Stimulated activated CD8-positive, alpha-beta memory T cell treated with anti-CD3 and anti-CD28 coated beads, Interleukin-7, amount 100 ng/mL, for 24 hours (primary cell): ENCODE results near the gene SLFN12L.

Experiments used
- DNase-seq: peaks from one replicate; pipeline ENCODE4 v3.0.0-alpha.2; 2020; ENCODE audit warnings: low read depth

The SLFN12L gene

DNA sequence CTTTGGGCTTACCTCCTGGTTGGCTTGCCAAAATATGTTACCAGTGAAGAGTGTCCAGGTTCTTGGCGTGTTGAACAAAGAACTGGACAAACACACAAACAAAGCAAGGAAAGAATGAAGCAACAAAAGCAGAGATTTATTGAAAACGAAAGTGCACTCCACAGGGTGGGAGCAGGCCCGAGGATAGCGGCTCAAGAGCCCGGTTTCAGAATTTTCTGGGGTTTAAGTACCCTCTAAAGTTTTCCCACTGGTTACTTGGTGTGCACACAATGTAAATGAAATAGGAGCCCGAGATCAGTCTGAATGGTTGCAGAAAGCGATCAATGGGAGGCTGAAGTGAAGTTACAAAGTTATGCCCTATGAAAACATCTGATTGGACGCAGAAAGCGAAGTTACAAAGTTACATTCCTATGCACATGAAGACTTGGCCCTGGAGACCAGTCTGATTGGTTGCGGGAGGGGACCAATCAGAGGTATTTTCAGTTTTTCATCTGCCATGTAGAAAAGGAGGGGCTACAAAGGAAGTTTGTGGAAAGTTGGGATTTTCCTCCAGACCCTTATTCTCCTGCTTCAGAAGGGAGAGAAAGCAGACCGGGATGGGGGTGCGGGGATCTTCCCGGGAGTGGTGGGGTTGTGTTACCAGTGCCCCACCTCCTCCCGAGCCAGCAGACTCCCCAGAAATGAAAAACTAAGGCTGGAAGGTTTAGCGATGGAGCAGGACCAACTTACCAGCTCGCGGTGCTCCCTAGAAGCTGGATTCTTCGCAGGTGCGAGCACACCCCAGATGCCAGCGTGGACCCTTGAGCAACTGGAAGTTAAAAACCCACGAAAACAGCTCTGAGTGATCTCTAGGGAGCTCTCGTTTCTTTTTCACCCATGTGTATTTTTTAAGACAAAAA, 105.1 kb downstream of the SLFN12L start, which contains the start of gene SLFN12:
Gene SLFN12, minus strand, starts transcription at position 325 of the 899 bp plus-strand sequence. CDS start 9,472 bp downstream, outside the sequence.
- no peak for DNase-seq

DNA sequence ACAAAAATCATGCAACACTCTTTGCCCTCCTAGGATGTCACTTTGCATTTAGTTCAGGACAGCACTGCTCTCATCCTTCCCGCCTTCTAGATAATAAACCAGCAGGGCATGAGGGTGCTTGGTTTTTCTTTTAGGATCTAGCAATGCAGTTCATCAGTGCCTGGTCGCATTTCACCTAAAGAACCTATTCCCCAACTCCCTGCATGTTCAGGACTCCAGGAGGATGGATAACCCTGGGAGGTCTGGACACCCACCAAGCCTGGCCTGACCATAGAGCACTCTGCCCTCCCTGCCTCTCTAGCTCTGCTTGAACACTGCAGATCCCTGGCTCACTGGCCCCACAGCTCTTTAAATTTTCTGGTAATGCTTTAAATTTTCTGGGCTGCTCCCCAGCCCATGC, 107.8 kb downstream of the SLFN12L start:
- no peak for DNase-seq

DNA sequence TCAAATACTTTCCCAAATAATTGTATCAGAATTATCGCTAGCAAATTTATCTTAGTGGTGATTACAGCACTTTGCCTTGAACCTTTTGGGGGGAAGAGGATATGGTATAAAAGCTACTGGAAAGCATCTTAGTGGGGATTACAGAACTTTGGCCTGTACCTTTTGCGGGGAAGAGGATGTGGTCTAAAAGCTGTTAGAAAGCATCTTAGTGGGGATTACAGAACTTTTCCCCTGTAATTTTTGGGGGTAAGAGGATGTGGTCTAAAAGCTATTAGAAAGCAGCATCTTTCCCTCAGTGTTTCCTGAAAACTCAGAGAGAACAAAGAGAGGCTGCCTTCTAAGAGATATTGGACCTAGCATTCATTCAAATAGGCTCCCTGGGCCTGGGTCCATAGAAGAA, 109.2 kb downstream of the SLFN12L start:
- DNase-seq, result no peak

DNA sequence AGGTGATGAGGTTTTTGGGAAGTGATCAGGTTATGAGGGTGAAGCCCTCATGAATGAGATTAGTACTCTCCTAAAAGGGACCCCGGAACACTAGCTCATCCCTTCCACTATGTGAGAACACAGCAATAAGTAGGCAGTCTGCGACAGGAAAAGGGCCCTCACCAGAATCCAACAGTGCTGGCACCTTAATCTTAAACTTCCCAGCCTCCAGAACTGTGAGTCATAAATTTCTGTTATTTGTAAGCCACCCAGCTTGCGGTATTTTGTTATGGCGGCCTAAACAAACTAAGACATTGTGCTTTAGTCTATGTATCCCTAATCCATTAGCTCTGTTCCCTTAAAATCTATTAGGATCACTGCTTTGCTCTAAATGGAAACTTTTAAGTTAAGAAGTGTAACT, 113.7 kb downstream of the SLFN12L start:
- no peak for DNase-seq
